Stimulated activated CD4-positive, alpha-beta T cell treated with anti-CD3 and anti-CD28 coated beads, Interleukin-1b, Interleukin-23, amount 100 ng/mL, for 1 hour (primary cell): Measurements from ENCODE around the gene TUT7.
"Not testable (repeated sequence)": the region's sequence is repeated elsewhere in the genome, so short reads cannot be mapped to it uniquely, and the experiment has no call there.

Experiments
- DNase-seq, 2 donors: peaks; one replicate each; pipeline ENCODE4 v3.0.0-alpha.2; 2020; ENCODE audit warnings: low read depth in 2 of 2

The TUT7 gene

DNA sequence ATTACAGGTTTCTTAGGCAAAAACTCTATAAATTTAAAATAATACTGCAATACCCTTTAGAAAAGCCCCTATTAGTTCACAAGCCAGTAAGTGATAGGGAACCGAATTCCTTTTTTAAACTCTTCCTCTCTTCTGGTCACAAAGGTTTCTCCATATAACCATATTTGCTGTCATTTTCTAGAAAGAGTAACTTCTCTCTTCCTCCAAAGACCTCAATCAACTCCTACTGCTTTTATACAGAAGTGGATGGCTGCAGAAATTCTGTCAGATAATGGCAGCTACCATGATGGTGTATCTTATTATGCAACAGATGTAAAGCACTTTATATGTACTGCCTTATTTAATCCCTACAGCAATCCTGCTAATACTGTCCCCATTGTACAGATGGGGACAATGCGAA lies 6.2 kb downstream of the TUT7 start:
- no peak for DNase-seq

DNA sequence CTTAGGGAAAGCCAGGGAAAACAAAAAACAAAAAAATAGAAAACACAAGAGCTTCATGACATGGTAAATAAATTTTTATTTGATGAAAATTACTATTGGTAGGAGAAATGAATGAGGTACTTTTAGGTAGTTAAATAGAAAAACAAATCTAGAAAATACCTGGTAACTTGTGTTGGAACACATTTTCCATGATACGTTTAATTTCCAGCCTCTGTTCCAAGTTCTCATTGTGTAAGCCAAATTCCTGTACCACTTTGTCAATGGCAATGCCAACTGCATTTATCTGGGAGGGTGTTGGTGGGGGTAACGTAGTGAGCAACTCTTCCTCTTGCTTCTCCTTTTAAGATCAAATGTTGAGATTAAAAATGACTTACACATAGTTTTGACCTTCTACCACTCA lies 9.4 kb downstream of the TUT7 start:
- DNase-seq = no peak

DNA sequence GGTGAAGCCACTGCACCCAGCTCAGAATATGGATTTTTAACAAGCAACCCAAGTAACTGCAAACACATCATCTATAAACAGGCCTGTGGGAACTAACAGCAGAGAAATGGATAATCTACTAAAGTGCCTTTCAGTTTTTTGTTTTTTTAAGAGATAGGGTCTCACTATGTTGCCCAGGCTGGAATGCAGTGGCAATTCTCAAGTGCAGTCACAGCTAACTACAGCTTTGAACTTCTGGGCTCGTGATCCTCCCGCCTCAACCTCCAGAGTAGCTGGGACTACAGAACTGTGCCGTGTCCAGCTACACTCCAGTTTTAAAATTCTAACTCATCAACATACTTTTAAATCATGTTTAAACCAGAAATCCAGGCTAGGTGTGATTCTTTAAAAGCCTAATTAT lies 11.9 kb downstream of the TUT7 start:
- DNase-seq = no peak

DNA sequence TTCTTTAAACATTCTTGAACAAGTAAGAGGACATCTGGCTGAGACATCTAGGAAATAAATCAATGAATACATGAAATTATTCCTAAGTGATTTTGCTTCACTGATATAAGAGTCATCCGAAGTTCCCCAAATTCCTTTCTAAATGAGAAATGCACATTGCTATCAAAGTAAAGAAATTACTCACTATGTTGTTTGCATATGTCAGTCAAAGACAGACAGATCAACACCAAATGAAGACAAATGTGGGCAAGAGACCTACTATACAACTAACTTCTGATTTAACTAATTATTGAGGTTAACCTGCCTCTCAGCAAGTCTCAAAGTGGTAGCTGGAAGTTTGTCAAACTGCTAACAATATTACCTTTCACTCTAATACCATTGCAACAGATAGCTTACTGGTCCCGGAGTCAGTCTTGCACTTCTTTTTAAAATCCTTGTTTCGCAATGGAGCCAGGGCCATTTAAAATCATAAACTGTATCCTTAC lies 13.2 kb downstream of the TUT7 start:
- no peak for DNase-seq

DNA sequence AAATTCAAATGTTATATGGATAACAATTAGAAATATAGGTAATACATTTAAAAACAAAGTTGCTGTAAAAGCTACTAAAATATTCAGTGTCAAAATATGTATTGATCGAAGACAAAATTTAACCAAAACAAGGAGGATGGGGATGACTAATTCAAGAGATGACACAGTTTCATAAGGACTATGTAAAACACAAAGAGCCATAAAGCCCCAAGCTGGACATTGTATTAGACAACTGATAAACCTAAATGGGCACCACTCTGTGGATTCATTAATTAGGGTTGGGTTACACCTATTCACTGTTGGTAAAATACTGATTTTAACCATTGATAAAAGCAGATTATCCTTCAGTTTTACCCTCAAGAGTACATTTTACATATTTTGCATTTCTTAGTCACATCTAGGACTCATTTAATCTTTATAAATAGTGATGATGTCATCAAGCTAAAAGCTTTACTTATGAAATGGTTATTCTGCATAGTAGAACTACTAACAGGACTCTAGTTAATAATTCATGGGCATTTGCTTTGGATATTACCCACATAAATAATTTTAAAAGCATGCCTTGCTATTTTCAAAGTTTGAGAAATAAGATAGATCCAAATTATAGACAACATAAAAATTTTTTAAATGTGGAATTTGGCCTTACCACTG lies 13.7 kb downstream of the TUT7 start:
- DNase-seq = no peak

DNA sequence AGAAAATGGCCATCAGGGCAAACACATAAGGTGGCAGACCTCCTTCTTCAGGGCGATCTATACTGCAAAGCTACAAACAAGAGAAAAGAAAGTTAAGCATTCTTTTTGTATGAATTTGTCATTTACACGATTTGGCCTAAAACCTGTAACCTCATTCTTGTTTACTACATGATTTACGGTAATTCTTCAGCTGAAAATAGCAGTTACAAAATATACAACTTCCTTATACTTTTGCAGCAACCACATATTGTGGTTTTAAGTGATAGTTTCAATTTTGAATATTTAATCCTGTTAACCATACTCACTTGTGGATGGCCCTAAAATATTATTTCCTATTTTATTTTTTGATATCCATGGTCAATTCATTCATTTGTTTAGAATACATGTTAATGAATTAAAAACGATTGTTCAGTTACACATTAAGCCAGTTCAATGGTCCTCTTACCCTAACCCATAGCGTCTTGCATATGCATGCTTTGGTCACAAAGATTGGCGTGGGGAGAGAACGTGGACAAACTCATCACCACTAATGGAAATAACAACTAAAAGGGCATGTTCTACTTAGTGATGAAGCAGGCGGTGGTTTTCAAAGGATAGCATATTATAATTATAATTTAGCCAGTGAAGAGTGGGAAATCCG lies 16.6 kb downstream of the TUT7 start:
- DNase-seq = no peak

DNA sequence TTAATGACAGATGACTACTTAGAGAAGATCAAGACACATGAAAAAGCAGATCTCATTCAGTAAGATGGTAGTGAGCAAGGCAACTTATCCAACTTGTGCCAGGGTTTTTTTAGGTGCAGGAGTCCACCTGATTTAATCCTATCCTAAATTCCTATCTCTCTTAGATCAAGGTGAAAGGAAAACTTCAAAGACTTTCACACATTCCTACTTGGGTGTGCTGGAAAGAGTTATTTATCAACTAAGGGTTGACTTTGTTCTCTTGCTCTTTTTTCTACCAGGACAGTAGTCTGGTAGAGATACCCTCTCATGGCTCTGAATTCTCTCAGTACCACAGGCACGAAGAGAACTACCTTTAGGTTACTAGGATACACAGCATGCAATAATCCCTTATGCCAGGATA lies 18.2 kb downstream of the TUT7 start:
- no peak for DNase-seq

DNA sequence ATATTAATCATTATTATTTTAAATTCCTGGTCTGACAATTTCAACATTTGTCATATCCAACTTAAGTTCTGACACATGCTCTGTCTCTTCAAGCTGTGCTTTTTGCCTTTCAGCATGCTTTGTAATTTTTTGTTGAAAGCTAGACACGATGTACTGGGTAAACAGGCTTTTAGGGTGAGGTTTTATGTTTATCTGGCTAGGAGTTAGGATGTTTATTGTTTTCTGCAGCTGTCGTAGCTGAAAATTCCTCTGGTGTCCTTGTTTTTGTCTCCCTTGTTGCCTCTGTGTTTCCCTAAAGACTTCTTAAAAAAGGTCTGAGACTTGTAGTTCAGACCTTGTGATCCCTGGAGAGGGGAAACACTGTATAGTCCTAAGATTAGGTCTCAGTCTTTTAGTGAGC lies 20.6 kb downstream of the TUT7 start:
- DNase-seq = no peak

DNA sequence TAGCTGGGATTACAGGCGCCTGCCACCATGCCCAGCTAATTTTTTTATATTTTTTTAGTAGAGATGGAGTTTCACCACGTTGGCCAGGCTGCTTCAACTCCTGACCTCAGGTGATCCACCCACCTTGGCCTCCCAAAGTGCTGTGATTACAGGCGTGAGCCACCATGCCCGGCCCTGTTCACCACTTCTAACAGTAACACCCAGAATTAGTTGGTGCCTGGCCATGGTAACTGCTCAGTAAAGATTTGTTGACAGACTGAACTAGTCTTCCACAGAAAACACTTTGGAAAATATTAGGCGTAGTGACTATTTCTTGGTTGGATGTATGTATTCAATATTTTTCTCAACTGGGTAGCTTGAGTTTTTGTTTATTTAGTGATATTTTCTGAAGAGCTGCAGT lies 24.0 kb downstream of the TUT7 start:
- DNase-seq = no peak

DNA sequence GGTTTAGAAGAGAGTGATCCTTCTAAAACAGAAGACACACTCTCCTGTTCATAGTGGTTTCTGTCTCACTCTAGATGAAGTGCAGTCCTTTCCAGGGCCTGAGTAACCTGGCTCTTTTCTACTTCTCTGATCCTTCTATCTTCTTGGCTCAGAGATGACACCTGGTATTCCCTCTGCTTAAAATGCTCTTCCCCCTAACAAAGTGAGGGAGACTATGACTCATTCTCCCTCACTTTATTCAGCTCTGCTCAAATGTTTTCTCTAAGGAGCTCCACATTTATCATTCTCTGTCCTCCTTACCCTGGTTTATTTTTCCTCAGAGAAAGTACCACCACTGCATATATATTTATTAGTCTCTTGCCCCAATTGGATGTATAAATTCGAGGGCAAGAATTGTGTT lies 24.6 kb downstream of the TUT7 start:
- DNase-seq = no peak

DNA sequence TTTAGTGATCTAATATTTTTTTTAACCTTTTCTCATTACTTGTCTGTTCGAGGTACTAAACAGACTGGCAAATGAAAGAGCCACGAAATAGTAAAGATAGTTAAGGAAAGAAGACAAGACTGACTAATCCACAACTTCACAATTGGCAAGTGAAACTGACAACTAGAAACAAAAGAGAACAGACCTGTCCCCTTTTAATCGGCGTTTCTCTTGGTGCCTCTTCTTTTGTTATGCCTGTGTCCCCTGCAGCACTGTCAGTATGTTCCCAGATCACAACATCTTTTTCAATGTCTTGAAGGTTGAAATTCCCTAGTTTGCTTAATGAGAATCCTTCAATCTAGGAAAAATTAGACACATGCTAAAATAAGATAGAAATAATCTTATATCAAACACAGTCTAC lies 26.1 kb downstream of the TUT7 start:
- no peak for DNase-seq

DNA sequence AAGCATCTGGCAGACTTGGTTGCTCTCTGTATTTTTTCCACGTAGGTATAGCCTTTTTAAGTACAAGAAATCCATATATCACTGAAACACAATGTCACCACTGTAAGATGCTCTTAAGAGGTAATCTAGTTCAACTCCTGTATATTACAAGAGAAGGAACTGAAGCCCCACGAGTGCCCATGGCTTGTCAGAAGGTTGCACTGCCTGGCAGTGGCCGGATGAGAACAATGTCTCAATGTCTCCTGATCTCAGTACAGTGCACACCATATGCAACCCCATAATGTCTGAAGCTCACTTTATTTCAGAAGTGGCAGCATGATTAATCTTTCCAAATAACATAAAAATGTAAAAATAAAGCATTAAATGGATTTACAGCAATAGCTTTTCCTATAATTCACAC lies 27.7 kb downstream of the TUT7 start:
- DNase-seq = no peak

DNA sequence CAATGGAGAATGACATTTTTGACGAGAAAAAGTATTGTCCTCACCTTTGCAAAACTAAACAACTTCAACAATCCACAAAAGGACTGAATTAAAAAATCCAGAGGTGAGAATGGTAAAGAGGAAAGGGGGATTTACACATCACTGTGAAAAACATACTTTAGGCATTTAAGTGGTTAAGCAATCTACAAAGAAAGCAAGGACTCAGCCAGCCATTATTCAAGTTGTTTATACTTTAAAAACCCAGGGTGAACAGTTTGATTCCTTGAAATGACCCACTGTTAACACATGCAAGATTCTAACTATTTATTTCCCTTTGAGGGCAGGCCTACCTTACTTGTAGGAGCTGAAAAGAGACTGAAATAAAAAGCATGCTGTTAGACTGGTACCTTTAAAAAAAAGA lies 29.3 kb downstream of the TUT7 start:
- DNase-seq = no peak

DNA sequence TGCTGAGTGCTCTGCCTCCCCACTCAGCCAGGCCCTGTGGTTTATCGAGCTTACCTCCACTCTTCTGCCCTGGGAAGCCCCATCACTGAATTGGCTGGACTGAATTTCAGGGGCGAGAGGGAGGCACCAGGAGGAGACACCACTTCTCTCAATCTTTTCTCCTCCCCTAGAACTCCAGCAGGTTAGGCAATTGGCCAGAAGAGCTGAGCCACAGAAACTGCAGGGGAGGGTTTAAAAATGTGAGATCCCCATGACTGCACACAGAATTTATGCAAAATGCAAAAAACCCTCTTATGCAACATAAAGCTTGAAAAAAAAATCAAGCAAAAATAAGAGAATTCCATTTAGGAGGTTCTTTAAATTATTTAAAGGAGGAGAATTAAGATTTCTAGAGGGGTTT lies 29.9 kb downstream of the TUT7 start:
- DNase-seq = no peak

DNA sequence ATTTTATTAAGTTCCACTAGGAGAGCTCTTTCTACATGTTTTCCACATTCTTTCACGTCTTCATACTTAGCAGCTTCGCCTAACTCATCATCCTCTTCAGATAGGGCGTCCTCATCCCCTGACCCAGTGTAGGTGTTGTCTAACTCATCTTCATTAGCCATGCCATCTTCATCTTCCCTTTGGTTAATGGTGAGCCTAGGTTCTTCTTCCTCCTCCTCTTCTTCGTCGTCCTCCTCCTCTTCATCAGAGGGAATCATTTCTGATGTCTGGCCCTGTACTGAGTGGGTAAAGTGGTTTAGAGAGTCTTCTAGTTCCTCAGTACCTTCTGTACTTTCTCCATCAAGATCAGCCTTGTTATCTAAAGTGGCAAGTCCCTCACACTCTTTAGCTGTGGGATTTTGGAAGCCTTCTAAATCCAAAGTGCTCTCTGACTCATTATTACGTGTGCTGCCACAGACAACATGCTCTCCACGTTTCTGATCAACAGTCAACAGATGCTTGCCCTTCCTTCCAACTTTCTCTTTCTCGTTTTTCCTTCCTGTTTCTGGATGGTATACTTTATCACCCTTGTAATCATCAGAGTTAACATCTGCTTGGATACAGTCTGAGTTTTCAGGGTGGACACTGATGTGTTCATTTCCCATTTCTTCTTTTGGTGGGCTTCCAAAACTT lies 31.1 kb downstream of the TUT7 start:
- no peak for DNase-seq

DNA sequence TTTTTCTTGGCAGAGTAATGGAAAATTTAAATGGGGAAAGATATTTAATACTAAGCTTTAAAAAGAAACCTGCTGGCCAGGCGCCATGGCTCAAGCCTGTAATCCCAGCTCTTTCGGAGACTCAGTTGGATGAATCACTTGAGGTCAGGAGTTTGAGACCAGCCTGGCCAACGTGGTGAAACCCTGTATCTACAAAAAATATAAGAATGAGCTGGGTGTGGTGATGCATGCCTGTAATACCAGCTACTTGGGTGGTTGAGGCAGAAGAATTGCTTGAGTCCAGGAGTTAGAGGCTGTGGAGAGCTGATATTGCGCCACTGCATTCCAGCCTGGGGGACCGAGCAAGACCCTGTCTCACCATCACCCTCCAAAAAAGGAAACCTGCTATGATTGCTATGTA lies 32.8 kb downstream of the TUT7 start:
- no peak for DNase-seq

DNA sequence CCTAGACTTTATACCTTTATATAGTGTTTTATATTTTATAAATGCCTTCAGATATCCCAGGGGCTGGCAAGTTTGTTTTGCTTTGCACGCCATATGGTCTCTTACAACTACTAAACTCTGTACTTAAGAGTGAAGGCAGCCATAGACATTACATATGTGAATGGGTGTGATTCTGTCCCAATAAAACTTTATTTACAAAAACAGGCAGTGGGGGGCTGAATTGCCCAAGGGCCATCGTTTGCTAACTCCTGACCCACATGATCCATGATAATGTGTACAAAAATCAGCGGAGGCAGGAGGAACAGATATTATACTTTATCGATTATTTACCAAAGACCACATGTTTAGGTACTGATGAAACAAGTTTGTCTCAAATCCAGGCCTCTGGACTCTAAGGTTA lies 36.0 kb downstream of the TUT7 start:
- DNase-seq = no peak

DNA sequence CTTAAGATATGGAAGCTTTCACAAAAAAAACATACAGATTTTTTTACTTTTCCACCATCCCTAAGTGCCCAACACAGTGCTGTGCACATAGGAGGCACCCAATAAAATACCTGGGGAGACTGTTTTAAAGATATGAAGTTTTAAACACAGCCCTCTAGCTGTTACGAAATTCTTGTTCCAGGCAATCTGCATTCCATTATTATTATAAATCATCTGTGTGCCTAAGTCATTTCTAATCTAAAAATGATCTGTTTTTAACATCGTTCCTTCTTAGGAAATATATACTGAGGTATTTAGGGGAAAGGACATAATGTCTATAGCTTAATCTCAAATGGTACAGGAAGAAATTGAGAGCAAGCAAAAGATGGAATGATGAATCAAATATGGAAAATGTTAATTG lies 39.1 kb downstream of the TUT7 start:
- DNase-seq = no peak

DNA sequence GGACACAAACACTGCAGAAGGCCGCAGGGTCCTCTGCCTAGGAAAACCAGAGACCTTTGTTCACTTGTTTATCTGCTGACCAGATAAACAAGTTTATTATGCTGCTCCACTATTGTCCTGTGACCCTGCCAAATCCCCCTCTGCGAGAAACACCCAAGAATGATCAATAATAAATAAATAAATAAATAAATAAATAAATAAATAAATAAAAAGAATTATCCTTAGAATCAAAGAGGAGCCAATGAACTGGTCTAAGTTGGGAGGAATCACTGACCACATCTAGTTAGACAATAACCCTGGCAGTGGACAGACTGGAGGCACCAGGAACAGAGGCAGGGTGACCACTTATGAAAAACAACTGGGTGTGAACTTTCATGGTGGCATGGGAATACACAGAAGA lies 41.3 kb downstream of the TUT7 start:
- not testable (repeated sequence) for DNase-seq

DNA sequence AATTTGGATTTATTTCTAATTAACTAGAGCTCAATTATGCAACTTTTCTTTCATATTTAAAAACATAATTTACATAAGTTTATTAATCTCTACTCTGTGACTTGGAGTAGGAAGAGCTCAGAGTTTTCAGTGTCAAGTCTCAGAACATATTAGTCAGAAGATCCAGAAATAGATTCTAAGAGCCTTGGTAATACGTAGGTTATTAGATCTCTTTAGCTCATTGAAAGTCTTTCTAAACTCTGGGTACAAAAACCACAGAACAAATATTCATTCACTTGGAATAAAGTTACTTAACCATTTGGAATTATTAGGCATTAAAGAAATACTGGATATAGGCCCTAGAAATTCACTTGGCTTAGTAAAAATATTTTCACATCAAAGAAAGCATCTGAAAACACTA lies 45.5 kb downstream of the TUT7 start:
- no peak for DNase-seq

DNA sequence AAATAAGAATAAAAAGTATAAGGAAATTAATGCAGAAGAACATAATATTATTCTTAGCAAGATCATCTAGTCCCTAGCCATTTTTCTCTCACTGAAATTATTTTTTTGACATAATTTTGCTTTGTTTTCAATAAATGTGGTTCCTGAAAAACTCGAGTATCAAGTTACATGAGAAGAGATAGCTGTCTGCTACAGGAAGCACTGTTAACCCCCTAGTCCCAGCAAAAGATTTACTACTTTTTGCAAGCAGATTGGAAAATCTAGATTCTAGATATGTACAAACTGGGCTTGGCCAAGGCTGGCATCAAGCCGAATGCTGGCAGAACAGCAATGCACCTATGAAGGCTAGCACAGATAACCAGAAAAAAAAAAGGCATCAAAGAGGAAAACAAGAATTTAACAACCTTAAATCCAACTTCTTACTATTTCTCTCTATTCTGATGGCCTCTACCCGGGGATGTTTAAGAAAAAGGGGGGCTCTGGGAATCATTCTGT lies 49.9 kb downstream of the TUT7 start:
- DNase-seq = no peak

DNA sequence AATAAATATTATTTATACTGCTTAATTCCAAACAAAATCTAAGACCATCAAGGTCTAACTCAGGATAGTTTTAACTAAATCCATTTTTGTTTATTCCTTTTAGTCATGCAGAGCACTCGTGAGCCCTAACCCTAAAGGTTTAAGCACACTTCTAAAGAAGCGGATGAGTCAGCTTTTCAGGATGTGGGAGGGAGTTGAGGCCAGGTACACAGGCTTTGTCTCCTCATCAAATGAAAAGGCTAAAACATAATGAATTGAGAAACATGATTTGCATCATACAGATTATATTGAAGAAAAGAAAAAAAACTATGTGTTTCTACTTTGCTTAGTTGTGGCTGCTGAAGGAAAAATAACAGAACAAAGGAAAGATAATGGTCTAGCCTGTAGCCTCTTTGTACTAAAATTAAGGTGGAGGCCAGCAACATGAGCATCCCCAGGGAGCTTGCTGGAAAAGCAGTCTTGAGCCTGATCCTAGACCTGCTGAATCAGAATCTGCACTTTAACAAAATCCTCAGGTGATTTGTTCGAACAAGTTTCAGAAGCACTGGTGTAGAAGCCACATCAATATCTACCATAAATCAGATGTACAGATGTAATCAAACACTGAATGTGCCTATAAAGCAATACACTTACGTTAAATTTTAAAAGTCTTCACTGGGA lies 50.8 kb downstream of the TUT7 start:
- no peak for DNase-seq

DNA sequence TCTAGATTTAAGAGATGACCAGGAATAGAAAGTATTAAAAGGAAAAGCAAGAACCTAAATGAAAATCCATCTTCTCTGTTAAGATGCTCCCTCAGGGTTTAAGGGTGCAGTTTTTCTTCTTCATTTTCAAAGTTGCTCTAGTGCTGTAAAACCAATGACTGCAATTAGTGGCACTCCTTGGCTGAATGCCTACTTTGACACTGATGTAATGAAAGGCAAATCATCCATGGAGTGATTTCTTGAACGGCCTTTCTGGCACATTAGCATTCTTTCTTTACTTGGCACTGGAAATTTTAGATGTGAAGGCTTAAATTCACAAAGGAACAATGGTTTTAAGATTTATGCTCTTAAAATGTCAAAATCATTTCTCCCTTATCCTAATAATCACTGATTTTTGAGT lies 52.5 kb downstream of the TUT7 start:
- DNase-seq = no peak
